ENCODE data around the gene RBM22.

GRCh38 chr5:150658121-150658520 lies 42.7 kb downstream of the RBM22 start:
- TF ChIP-seq LEF1 (IDR thresholded peaks at IDR 0.05; ENCODE audit: borderline replicate concordance) (no peak), NFRKB (IDR thresholded peaks at IDR 0.05) (no peak), CTBP1 (IDR thresholded peaks at IDR 0.05; ENCODE audit: borderline replicate concordance) (no peak), PKNOX1 (IDR thresholded peaks at IDR 0.05) (no peak), SUZ12 (IDR thresholded peaks at IDR 0.05) (no peak), HDGF (IDR thresholded peaks at IDR 0.05; ENCODE audit: borderline replicate concordance) (no peak), TARDBP (IDR thresholded peaks at IDR 0.05) (no peak)

Measured in HEK293T (cell line).